LNCaP clone FGC (cell line): Measurements from ENCODE around the gene PHF10.

ENCODE experiments used
- DNase-seq: peaks from one replicate; pipeline ENCODE4 v3.0.0-alpha.2; 2011; ENCODE audit warnings: low read depth
- H3K4me3 ChIP-seq: 2 replicates; pipeline ENCODE4 v1.5.1; 2011; ENCODE audit warnings: mild to moderate bottlenecking, low read depth, low read length, control low read depth
- TF ChIP-seq, protein P1 (sequence below): IDR thresholded peaks from 2 replicates; pipeline ENCODE4 v1.5.1; 2012; ENCODE audit warnings: mild to moderate bottlenecking; ENCODE audit not compliant: control insufficient read depth, insufficient read depth; ENCODE audit errors: extremely low read depth

The PHF10 gene

DNA sequence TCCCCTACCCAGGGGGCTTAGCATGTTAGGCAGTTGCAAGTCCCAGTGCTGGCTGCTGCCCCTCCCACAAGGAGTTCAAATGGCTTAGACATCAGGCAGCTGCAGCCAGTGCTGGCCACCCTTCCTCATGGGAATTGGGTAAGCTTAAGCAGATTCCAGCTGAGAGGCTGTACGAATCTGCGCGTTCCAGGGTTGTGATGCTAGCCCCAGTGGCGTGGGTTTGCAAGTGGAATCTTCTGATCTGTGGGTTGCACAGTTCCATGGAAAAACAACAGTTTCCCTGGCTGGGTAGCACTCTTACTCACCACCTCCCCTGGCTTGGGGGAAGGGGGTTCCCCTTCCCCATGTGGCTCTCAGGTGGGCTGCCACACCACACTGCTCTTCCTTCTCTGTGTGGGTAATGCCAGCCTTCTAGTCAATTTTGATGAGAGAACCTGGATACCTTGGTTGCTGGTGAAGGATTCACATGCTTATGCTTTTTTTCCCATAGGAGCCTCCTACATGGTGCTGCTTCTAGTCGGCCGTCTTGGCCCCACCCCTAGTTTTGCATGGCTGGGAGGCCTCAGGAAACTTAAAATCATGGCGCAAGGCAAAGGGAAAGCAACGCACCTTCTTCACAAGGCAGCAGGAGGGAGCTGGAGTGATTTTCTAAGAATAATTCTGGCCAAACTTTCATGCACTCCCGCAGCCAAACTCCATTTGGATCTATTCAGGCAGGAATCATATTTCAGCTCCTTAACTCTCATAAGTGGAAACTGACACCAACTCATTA lies 14.1 kb upstream of the PHF10 start:
- DNase-seq = no peak
- no peak overlapping the region for H3K4me3 ChIP-seq
- TF ChIP-seq, protein P1, sequence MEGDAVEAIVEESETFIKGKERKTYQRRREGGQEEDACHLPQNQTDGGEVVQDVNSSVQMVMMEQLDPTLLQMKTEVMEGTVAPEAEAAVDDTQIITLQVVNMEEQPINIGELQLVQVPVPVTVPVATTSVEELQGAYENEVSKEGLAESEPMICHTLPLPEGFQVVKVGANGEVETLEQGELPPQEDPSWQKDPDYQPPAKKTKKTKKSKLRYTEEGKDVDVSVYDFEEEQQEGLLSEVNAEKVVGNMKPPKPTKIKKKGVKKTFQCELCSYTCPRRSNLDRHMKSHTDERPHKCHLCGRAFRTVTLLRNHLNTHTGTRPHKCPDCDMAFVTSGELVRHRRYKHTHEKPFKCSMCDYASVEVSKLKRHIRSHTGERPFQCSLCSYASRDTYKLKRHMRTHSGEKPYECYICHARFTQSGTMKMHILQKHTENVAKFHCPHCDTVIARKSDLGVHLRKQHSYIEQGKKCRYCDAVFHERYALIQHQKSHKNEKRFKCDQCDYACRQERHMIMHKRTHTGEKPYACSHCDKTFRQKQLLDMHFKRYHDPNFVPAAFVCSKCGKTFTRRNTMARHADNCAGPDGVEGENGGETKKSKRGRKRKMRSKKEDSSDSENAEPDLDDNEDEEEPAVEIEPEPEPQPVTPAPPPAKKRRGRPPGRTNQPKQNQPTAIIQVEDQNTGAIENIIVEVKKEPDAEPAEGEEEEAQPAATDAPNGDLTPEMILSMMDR = no peak

DNA sequence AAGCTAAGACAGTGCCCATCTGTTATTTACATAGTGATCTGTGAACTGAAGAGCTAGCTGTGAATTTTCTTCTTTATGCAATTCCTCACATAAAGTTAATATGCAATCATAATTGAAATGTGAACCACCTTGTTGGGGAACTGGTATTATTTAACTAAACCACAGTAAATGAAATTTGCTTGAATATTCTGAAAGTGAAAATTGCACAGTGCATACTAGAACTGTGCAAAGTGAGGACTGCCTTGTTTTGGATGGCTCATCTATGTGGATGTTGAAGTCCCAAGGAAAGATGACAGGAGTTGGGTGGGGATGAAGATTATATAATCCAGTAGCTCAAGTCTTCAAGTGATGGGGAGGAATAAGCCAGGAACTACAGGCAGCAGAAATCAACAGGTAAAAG lies 5.7 kb upstream of the PHF10 start:
- H3K4me3 ChIP-seq = no peak overlapping the region
- no peak for DNase-seq
- TF ChIP-seq, protein P1 = no peak

DNA sequence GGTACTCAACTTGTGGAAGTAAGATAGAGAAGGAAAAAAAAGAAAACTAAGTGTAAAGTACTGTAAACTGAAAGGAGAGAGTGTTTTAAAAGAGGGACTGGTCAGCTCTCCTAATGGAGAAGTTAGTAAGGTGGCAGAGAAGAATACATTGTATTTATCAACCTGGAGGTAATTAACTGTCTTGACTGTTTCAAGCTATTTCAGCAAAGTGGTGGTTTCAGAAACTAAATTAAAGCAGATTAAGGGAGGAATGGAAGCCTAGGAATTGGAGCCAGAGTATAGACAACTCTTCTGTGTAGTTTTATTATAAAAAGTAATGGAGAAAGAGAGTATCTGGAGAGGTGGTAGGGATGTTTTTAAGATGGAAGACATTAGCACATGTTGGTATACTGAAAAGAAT lies 2.7 kb upstream of the PHF10 start:
- DNase-seq = no peak
- no peak overlapping the region for H3K4me3 ChIP-seq
- TF ChIP-seq, protein P1 = no peak

DNA sequence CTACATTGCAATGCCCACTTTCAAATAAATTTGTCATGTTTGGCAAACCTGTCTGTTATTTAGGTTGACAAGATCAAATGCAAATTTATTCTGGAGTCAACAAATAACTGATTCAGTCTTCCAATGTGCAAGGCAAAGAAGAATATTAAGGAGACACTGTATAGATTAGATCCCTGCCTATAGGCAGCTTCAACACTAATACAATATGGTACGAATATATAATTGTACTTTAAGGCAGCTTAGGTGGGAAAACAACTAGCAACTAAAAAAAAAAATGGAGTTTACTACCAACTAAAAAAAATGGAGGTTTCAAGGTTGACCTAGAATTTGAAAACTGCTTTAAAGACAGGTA lies 1.7 kb upstream of the PHF10 start:
- TF ChIP-seq, protein P1 = no peak
- no peak for DNase-seq
- H3K4me3 ChIP-seq = no peak overlapping the region

DNA sequence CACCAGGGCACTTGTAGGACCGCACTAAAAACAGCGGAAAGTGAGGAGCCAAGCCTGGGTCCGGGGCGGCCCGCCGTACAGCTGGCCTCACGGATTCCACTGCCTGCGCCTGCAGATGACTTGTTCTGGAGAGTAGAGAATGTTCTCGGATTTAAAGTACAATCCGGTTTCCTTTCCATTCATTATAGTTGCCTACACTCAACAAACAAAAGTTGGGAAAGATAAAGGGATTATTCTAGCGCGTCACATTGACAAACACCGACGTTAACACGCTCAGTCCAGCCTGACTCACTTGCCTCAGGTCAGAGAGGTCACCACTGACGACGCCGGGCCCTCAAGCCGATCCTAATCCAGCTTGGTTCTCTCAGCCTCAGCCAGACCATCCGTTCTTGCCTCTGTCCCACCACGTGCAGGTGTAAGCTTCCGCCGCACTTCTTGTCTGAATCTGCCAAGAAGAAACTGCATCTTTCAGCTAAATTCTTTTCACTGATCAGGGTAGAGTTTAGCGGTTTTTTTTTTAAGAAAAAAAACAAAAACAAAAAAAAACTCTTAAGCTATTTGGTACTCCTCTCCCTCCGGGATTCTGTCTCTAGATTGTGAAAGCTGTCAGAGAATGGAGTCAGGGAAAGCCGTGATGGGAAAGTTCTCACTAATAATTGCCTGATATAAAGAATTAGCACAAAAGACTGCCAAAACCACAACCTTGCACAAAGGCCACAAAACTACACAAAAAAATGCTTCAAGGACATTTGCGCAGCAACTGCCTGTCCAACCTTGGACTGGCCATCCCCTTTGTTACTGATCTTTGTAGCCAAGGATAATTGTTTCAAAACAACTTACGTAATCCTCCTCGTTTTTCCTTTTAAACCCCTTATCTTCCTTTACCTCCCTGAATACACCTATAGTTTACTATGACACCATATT lies 1.1 kb upstream of the PHF10 start:
- peak overlapping the region; percentile 15; the same call in 1 of the 2 replicates for H3K4me3 ChIP-seq
- TF ChIP-seq, protein P1 = no peak
- no peak for DNase-seq

DNA sequence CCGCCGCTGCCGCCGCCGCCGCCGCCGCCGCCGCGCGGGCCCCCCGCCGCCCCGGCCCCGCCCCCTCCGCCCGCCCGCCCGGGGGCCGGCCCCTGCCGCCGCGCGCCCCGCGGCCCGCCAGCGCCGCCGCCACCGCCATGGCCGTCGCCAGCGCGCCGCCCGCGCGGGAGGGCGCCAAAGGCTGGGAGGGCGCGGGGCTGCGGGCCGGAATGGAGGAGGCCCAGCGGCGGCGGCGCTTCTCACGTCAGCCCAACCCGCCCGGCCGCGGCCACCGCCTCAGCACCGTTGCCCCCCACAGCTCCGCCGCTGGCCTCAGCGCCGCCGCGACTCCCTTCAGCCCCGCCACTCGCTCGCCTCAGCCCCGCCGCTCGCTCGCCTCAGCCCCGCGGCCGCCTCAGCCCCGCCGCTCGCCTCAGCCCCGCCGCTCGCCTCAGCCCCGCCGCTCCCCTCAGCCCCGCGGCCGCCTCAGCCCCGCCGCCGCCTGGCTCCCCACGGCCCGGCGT lies 258 bp downstream of the PHF10 start:
- TF ChIP-seq, protein P1 = no peak
- no peak for DNase-seq
- H3K4me3 ChIP-seq = peak overlapping the region; percentile 35; the same call in 1 of the 2 replicates
